HepG2 (cell line): ENCODE data around the gene NPB. TPM values are rescaled to one million over a fixed set of nuclear protein-coding genes. Genes with fewer than 3 reads are reported as not detected.

ENCODE experiments used
- ATAC-seq: fragments of 200-7000 bp; cut with Tn5 transposase; 3 replicates; pipeline ENCODE4 v1.9.1; 2020; ENCODE audit warnings: mild to moderate bottlenecking, moderate library complexity
- BruUV-seq: library from RNA; stranded (reverse); fragments of 400-500 nt; replicated peaks from 2 replicates; lab custom pipeline; 2021; lab: Mats Ljungman, UMichigan
- CTCF ChIA-PET: fragments of 300-600 bp; formaldehyde crosslinking; extraction: SDS; loops from one replicate; lab custom pipeline; 2021; ENCODE audit warnings: low total read pairs, inconsistent platforms, low intra/inter-chr PET ratio; lab: Yijun Ruan, JAX
- POLR2A ChIA-PET: fragments of 350-600 bp; sonication (Branson Sonifier 250); formaldehyde crosslinking; loops from one replicate; lab custom pipeline; 2020; ENCODE audit warnings: antibody characterized with exemption, inconsistent platforms; lab: Yijun Ruan, JAX
- DNase-seq: peaks from one replicate; pipeline ENCODE4 v3.0.0-alpha.2; 2015; ENCODE audit warnings: low spot score
- FAIRE-seq: peaks from 3 replicates; lab custom pipeline; 2011; peaks lifted over from hg19 to GRCh38; lab: Jason Lieb, UNC
- H2AFZ ChIP-seq: one replicate; pipeline ENCODE4 v1.6.1; 2011; ENCODE audit warnings: low read length, inconsistent platforms
- H3K27ac ChIP-seq: fragments of 300-600 bp; 3 replicates; pipeline ENCODE4 v1.8.0; 2011; ENCODE audit warnings: mixed run types, mild to moderate bottlenecking, mixed read lengths, low read length, inconsistent platforms; ENCODE audit not compliant: insufficient read depth; ENCODE audit errors: extremely low read length
- H3K27me3 ChIP-seq, 2 experiments: fragments of 200-600 bp in 1 of 2; 2 replicates in 1 of 2; 3 replicates in 1 of 2; pipeline versions ENCODE4 v1.6.0 to v1.8.0; 2011; ENCODE audit warnings: low read length in 2 of 2, mild to moderate bottlenecking in 2 of 2, moderate library complexity in 2 of 2, inconsistent platforms in 1 of 2; ENCODE audit not compliant: insufficient read depth in 2 of 2, control insufficient read depth in 1 of 2
- H3K36me3 ChIP-seq, 2 experiments: fragments of 200-600 bp in 1 of 2; replicated peaks in 1 of 2; 2 replicates in 1 of 2; 3 replicates in 1 of 2; pipeline versions ENCODE4 v1.5.1 to v1.8.0; 2011; ENCODE audit warnings: low read length in 2 of 2, inconsistent platforms in 1 of 2; ENCODE audit not compliant: insufficient read depth in 2 of 2, control insufficient read depth in 1 of 2
- H3K4me1 ChIP-seq: 2 replicates; pipeline ENCODE4 v1.5.1; 2012; ENCODE audit warnings: low read length, inconsistent platforms; ENCODE audit not compliant: insufficient read depth
- H3K4me2 ChIP-seq: 2 replicates; pipeline ENCODE4 v1.6.0; 2011; ENCODE audit warnings: low read depth, low read length, inconsistent platforms
- H3K4me3 ChIP-seq, 3 experiments: fragments of 200-600 bp in 1 of 3; sonication (generic), shearing (Covaris generic) in 1 of 3; replicated peaks in 1 of 3; 2 replicates each; pipeline ENCODE4 v1.5.1; 2011 to 2016; ENCODE audit warnings: low read length in 3 of 3, inconsistent platforms in 2 of 3, low read depth in 2 of 3, mild to moderate bottlenecking in 2 of 3, control low read depth in 1 of 3, mixed read lengths in 1 of 3; ENCODE audit not compliant: insufficient read depth in 1 of 3
- H3K79me2 ChIP-seq: one replicate; pipeline ENCODE4 v1.6.1; 2011; ENCODE audit warnings: low read length, inconsistent platforms; ENCODE audit not compliant: insufficient read depth
- H3K9ac ChIP-seq: 2 replicates; pipeline ENCODE4 v1.6.0; 2011; ENCODE audit warnings: mild to moderate bottlenecking, low read depth, low read length, inconsistent platforms; ENCODE audit not compliant: insufficient read depth
- H3K9me3 ChIP-seq: 2 replicates; pipeline ENCODE4 v1.5.1; 2012; ENCODE audit warnings: mild to moderate bottlenecking, low read length
- H4K20me1 ChIP-seq: 2 replicates; pipeline ENCODE4 v1.6.0; 2011; ENCODE audit warnings: inconsistent platforms, mild to moderate bottlenecking, low read length, moderate library complexity; ENCODE audit not compliant: insufficient read depth
- GATA4 ChIP-seq: sonication (generic); IDR thresholded peaks from 2 replicates; pipeline ENCODE4 v1.6.1; 2016; ENCODE audit warnings: antibody characterized with exemption, low read depth, borderline replicate concordance
- PHF21A ChIP-seq: sonication (generic); formaldehyde crosslinking; IDR thresholded peaks from 2 replicates; pipeline ENCODE4 v1.5.0; 2020; ENCODE audit warnings: mild to moderate bottlenecking, missing genetic modification reagents
- PHF5A ChIP-seq: IDR thresholded peaks from one replicate; pipeline ENCODE4 v1.6.1; 2018; ENCODE audit warnings: low read depth, missing genetic modification reagents; ENCODE audit not compliant: unreplicated experiment
- POLR2A ChIP-seq, 2 experiments: IDR thresholded peaks; 2 replicates each; pipeline ENCODE4 v1.6.1; 2011; ENCODE audit warnings: low read depth in 2 of 2, low read length in 2 of 2, mild to moderate bottlenecking in 1 of 2, moderate library complexity in 1 of 2; ENCODE audit not compliant: insufficient read depth in 1 of 2
- RELA ChIP-seq: sonication (generic); formaldehyde crosslinking; IDR thresholded peaks from 2 replicates; pipeline ENCODE4 v1.4.0; 2020; ENCODE audit warnings: missing genetic modification reagents
- TCF7 ChIP-seq: sonication (generic); IDR thresholded peaks from 2 replicates; pipeline ENCODE4 v1.6.1; 2016; ENCODE audit warnings: antibody characterized with exemption, low read depth
- ZNF777 ChIP-seq: sonication (generic); formaldehyde crosslinking; IDR thresholded peaks from 2 replicates; pipeline ENCODE4 v1.4.0; 2020; ENCODE audit warnings: missing genetic modification reagents
- ZNF781 ChIP-seq: sonication (generic); formaldehyde crosslinking; IDR thresholded peaks from 2 replicates; pipeline ENCODE4 v1.5.1; 2020; ENCODE audit warnings: borderline replicate concordance, mild to moderate bottlenecking, missing genetic modification reagents; ENCODE audit errors: not compliant biosample characterization
- WGBS: methylation state at CpG from one replicate; pipeline ENCODE4 v1.1.6; 2017; ENCODE audit warnings: low lambda C conversion rate; 5-methylcytosine and 5-hydroxymethylcytosine counted together
- in situ Hi-C: cut with HindIII; loops from 2 replicates; pipeline ENCODE4 v1.10.0; 2017; ENCODE audit warnings: low pct_unique_long_range_greater_than_20kb; ENCODE audit not compliant: extremely low pct_ligation_motif_present
- intact Hi-C: fragments of 100-400 bp; cut with micrococcal nuclease; formaldehyde crosslinking; loops from one replicate; pipeline ENCODE4 v1.10.0; 2022; ENCODE audit not compliant: unreplicated experiment
- polyA plus RNA-seq, 8 experiments: library from polyadenylated mRNA; depleted of rRNA in 3 of 8; stranded (reverse) in 7 of 8; unstranded in 1 of 8; fragments of >200 nt; fragmentation: Illumina TruSeq in 4 of 8; extraction: Trizol in 4 of 8; gene quantifications; 2 replicates each; pipeline versions ENCODE4 v1.2.1 to v1.2.3, GENCODE V29; 2011 to 2016; ENCODE audit warnings: low read depth in 4 of 8, missing spikeins in 1 of 8, mixed read lengths in 1 of 8; ENCODE audit not compliant: insufficient read depth in 1 of 8
- total RNA-seq, 5 experiments: library from RNA; depleted of rRNA; stranded (reverse); fragments of >200 nt; fragmentation: Illumina TruSeq; extraction: Trizol; gene quantifications; 2 replicates each; pipeline ENCODE4 v1.2.3, GENCODE V29; 2016; ENCODE audit warnings: low read depth in 1 of 5
- TF ChIP-seq, protein P1 (sequence below): sonication (generic); formaldehyde crosslinking; IDR thresholded peaks from 2 replicates; pipeline ENCODE4 v1.4.0; 2020; ENCODE audit warnings: mild to moderate bottlenecking, missing genetic modification reagents
- TF ChIP-seq, protein P2 (sequence below): sonication (generic); formaldehyde crosslinking; IDR thresholded peaks from 2 replicates; pipeline ENCODE4 v1.8.0; 2022; ENCODE audit warnings: low read depth, missing genetic modification reagents
- TF ChIP-seq, protein P3 (sequence below): IDR thresholded peaks from 2 replicates; pipeline ENCODE4 v1.6.1; 2016

NPB gene
- total and polyA plus RNA-seq, 2 of the 13 experiments (the other 11 are each of a cell fraction or from before 2014, with no cell fraction given) = 0.11 to 0.93 TPM

DNA sequence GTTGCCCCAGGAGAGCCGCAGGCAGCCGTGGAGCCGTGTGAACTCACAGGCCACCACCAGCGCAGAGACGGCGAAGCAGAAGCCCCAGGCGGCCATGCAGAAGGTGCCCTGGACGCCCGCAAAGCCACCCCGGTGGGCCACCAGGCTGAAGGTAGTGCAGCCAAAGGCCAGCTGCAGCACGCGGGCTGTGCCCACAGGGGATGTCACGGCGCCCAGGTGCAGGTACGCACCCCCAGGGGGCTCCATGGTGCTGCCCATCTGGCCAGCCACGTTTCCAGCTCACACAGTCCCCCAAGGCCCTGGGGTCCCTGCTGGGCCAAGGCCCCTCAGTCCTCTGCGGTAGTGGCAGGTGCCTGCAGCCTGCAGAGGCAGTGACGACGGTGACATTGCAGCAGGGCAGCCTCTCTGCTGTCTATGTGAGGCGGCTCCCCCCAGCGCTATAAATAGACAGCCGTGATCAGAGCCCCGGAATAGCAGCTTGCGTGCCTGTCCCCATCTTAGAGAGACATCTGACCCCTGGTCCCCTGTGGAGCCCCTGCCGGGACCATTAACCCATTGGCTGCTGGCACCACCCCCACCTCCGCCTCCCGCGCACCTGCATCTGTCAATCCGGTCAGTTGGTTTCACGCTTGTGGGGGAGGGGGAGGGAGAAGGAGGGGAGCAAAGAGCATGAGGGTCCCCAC is 39.6 kb downstream of the NPB start:
- POLR2A ChIA-PET = interaction anchor here (1.6 to 7.9 kb wide), 2 partner anchors 12 to 14 kb away, joined by 5 to 58 read pairs; partner anchors contain the start of gene MAFG
- TF ChIP-seq, protein P1, sequence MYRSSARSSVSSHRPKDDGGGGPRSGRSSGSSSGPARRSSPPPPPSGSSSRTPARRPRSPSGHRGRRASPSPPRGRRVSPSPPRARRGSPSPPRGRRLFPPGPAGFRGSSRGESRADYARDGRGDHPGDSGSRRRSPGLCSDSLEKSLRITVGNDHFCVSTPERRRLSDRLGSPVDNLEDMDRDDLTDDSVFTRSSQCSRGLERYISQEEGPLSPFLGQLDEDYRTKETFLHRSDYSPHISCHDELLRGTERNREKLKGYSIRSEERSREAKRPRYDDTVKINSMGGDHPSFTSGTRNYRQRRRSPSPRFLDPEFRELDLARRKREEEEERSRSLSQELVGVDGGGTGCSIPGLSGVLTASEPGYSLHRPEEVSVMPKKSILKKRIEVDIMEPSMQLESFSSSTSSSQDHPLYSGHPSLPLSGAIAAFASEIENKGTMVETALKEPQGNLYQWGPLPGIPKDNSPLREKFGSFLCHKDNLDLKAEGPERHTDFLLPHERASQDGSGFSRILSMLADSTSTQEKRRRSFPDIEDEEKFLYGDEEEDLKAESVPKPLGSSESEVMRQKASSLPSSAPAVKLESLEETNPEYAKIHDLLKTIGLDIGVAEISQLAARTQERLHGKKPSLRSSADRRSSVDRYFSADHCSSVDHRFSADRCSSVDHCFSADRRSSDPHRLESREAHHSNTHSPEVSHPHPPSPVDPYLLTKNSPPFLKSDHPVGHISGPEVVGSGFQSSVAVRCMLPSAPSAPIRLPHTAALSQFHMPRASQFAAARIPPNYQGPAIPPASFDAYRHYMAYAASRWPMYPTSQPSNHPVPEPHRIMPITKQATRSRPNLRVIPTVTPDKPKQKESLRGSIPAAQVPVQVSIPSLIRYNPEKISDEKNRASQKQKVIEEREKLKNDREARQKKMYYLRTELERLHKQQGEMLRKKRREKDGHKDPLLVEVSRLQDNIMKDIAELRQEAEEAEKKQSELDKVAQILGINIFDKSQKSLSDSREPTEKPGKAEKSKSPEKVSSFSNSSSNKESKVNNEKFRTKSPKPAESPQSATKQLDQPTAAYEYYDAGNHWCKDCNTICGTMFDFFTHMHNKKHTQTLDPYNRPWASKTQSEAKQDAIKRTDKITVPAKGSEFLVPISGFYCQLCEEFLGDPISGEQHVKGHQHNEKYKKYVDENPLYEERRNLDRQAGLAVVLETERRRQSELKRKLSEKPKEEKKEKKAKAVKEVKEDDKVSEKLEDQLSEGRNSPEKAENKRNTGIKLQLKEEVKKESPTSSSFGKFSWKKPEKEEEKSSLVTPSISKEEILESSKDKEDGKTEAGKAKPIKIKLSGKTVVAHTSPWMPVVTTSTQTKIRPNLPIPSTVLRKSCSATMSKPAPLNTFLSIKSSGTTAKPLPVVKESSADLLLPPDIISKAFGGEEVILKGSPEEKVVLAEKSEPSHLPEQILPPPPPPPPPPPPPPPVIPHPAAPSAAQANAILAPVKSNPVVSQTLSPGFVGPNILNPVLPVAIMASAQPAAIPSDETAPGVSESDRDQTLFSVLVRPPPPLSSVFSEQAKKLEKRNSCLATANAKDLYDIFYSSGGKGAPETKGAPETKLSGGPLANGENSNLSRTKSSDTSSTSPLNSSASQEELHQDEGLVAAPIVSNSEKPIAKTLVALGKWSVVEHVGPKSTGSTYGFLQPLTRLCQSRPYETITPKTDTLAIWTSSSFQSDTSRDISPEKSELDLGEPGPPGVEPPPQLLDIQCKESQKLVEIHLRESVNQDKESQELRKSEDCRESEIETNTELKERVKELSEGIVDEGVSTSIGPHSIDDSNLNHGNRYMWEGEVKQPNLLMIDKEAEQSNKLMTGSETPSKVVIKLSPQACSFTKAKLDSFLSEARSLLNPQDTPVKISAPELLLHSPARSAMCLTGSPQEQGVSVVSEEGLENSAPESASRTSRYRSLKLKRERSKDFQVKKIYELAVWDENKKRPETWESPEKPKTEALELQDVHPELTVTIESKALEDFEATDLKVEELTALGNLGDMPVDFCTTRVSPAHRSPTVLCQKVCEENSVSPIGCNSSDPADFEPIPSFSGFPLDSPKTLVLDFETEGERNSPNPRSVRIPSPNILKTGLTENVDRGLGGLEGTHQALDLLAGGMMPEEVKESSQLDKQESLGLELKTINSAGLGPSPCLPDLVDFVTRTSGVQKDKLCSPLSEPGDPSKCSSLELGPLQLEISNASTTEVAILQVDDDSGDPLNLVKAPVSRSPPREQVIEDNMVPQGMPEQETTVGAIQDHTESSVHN = no peak
- TF ChIP-seq ZNF777 (no peak), ZNF781 (CRISPR knock-in tag) (no peak), RELA (no peak), PHF21A (CRISPR knock-in tag) (0 out of 2 replicates have a peak, but pooled peaks have one; percentile 16), GATA4 (no peak), TCF7 (no peak), PHF5A (CRISPR knock-in tag) (no peak), POLR2A (IDR thresholded peaks at IDR 0.05; ENCODE audit: insufficient read depth in 1 of 2, low read depth in 2 of 2, low read length in 2 of 2) (no peak)
- TF ChIP-seq, protein P2, sequence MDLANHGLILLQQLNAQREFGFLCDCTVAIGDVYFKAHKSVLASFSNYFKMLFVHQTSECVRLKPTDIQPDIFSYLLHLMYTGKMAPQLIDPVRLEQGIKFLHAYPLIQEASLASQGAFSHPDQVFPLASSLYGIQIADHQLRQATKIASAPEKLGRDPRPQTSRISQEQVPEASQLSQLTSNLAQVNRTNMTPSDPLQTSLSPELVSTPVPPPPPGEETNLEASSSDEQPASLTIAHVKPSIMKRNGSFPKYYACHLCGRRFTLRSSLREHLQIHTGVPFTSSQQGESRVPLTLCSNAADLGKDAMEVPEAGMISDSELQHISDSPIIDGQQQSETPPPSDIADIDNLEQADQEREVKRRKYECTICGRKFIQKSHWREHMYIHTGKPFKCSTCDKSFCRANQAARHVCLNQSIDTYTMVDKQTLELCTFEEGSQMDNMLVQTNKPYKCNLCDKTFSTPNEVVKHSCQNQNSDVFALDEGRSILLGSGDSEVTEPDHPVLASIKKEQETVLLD (CRISPR knock-in tag) = no peak
- TF ChIP-seq, protein P3, sequence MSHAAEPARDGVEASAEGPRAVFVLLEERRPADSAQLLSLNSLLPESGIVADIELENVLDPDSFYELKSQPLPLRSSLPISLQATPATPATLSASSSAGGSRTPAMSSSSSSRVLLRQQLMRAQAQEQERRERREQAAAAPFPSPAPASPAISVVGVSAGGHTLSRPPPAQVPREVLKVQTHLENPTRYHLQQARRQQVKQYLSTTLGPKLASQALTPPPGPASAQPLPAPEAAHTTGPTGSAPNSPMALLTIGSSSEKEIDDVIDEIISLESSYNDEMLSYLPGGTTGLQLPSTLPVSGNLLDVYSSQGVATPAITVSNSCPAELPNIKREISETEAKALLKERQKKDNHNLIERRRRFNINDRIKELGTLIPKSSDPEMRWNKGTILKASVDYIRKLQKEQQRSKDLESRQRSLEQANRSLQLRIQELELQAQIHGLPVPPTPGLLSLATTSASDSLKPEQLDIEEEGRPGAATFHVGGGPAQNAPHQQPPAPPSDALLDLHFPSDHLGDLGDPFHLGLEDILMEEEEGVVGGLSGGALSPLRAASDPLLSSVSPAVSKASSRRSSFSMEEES (CRISPR knock-in tag) = no peak

More for the DNA sequence above, 39.6 kb downstream of the NPB start:
- Histone ChIP-seq H3K27ac (no peak overlapping the region), H3K36me3 (no peaks in the 10 kb centered on the region), H3K4me1 (peaks cover 65% of the 10 kb centered on the region), H3K27me3 (peaks cover 16 to 33% of the 10 kb centered on the region in 2 experiments; a peak in 4 of 5 replicates), H3K9me3 (no peaks in the 10 kb centered on the region), H3K79me2 (peaks cover 3% of the 10 kb centered on the region), H3K4me2 (peak overlapping the region; percentile 13; the same call in 1 of the 2 replicates), H2AFZ (no peak overlapping the region), H3K9ac (no peak overlapping the region), H4K20me1 (no peaks in the 10 kb centered on the region), H3K4me3 (no peak overlapping the region; a peak in 1 of 6 replicates)
- ATAC-seq = peak; percentile 33
- in situ Hi-C loops = no loop called here
- DNase-seq = no peak
- FAIRE-seq = no peak
- CTCF ChIA-PET = no interaction called here
- 28% methylated on average over 16 of the region's 30 CpGs for WGBS
- intact Hi-C loops = no loop called here
- BruUV-seq = no TSS peak
